H1 (cell line): ENCODE data around the gene NRAS. TPM values are rescaled to one million over a fixed set of nuclear protein-coding genes. Genes with fewer than 3 reads are reported as not detected.

Source experiments
- CTCF ChIA-PET: fragments of 300-600 bp; sonication (Branson Sonifier 250); formaldehyde crosslinking; loops from one replicate; lab custom pipeline; 2021; ENCODE audit not compliant: partially characterized antibody; lab: Charles Lee
- POLR2A ChIA-PET: fragments of 300-600 bp; sonication (Branson Sonifier 250); formaldehyde crosslinking; loops from one replicate; lab custom pipeline; 2021; ENCODE audit warnings: inconsistent platforms; ENCODE audit not compliant: partially characterized antibody; lab: Charles Lee
- DNase-seq, 2 experiments: peaks; one replicate each; pipeline versions ENCODE4 v3.0.0 to v3.0.0-alpha.2; 2010 to 2022; ENCODE audit warnings: low spot score in 2 of 2, low read depth in 1 of 2, mixed read lengths in 1 of 2
- FAIRE-seq: peaks from 2 replicates; lab custom pipeline; 2011; peaks lifted over from hg19 to GRCh38; lab: Jason Lieb, UNC
- H2AFZ ChIP-seq: 2 replicates; pipeline ENCODE4 v1.8.1; 2012; ENCODE audit warnings: low read length, inconsistent platforms
- H2AK5ac ChIP-seq: 2 replicates; pipeline ENCODE4 v1.6.1; 2013; ENCODE audit warnings: low read depth, low read length
- H2BK120ac ChIP-seq: replicated peaks from 2 replicates; pipeline ENCODE3; 2013; ENCODE audit warnings: low read depth, low read length, inconsistent platforms
- H2BK12ac ChIP-seq: 2 replicates; pipeline ENCODE4 v1.6.1; 2013; ENCODE audit warnings: low read depth, low read length
- H2BK15ac ChIP-seq: 2 replicates; pipeline ENCODE4 v1.6.1; 2013; ENCODE audit warnings: low read length
- H2BK20ac ChIP-seq: 2 replicates; pipeline ENCODE4 v1.6.1; 2013; ENCODE audit warnings: low read length
- H2BK5ac ChIP-seq: 2 replicates; pipeline ENCODE4 v1.6.1; 2013; ENCODE audit warnings: low read depth, low read length
- H3K14ac ChIP-seq: 2 replicates; pipeline ENCODE4 v1.6.1; 2013; ENCODE audit warnings: inconsistent platforms; ENCODE audit not compliant: insufficient read length
- H3K18ac ChIP-seq: 2 replicates; pipeline ENCODE4 v1.6.1; 2013; ENCODE audit warnings: low read length; ENCODE audit errors: extremely low read depth
- H3K23ac ChIP-seq: 2 replicates; pipeline ENCODE4 v1.6.1; 2013; ENCODE audit warnings: inconsistent platforms; ENCODE audit not compliant: insufficient read length
- H3K23me2 ChIP-seq: 2 replicates; pipeline ENCODE4 v1.6.1; 2013; ENCODE audit warnings: low read depth, low read length
- H3K27ac ChIP-seq: 2 replicates; pipeline ENCODE4 v1.6.1; 2011; ENCODE audit warnings: low read depth, low read length, inconsistent platforms
- H3K27me3 ChIP-seq, 4 experiments: replicated peaks in 1 of 4; 1 replicate in 1 of 4; 2 replicates in 3 of 4; pipeline versions ENCODE4 v1.6.1 to v1.8.1; 2011 to 2013; ENCODE audit warnings: low read length in 3 of 4, mild to moderate bottlenecking in 3 of 4, inconsistent platforms in 2 of 4, mixed read lengths in 2 of 4, moderate library complexity in 1 of 4; ENCODE audit not compliant: control insufficient read depth in 3 of 4, insufficient read depth in 3 of 4; ENCODE audit errors: extremely low read depth in 1 of 4
- H3K36me3 ChIP-seq, 4 experiments: 2 replicates each; pipeline versions ENCODE4 v1.6.1 to v1.8.1; 2011 to 2013; ENCODE audit warnings: mild to moderate bottlenecking in 4 of 4, low read length in 3 of 4, moderate library complexity in 2 of 4, control low read depth in 1 of 4, inconsistent platforms in 1 of 4; ENCODE audit not compliant: insufficient read depth in 4 of 4, control insufficient read depth in 2 of 4
- H3K4ac ChIP-seq: replicated peaks from 2 replicates; pipeline ENCODE3; 2013; ENCODE audit warnings: low read length, low read depth, mixed read lengths, inconsistent platforms; ENCODE audit not compliant: insufficient read length
- H3K4me1 ChIP-seq, 4 experiments: replicated peaks in 1 of 4; 1 replicate in 1 of 4; 2 replicates in 3 of 4; pipeline versions ENCODE4 v1.6.1 to v1.8.1; 2011 to 2013; ENCODE audit warnings: low read length in 3 of 4, inconsistent platforms in 2 of 4, mixed read lengths in 1 of 4; ENCODE audit not compliant: insufficient read depth in 4 of 4, control insufficient read depth in 3 of 4
- H3K4me2 ChIP-seq, 2 experiments: 2 replicates each; pipeline versions ENCODE4 v1.6.1 to v1.8.1; 2011 to 2013; ENCODE audit warnings: low read depth in 2 of 2, low read length in 2 of 2, control low read depth in 1 of 2, inconsistent platforms in 1 of 2, mild to moderate bottlenecking in 1 of 2; ENCODE audit not compliant: insufficient read depth in 1 of 2
- H3K4me3 ChIP-seq, 4 experiments: fragments of 200-600, 300-600 bp in 1 of 4; sonication (generic), shearing (Covaris generic), sonication (Bioruptor Twin) in 1 of 4; 2 replicates each; pipeline versions ENCODE4 v1.5.1 to v1.8.1; 2011 to 2016; ENCODE audit warnings: low read length in 4 of 4, low read depth in 3 of 4, control low read depth in 2 of 4, inconsistent platforms in 2 of 4, mild to moderate bottlenecking in 2 of 4, mixed read lengths in 1 of 4, moderate library complexity in 1 of 4; ENCODE audit not compliant: insufficient read depth in 2 of 4; ENCODE audit errors: extremely low read depth in 1 of 4
- H3K56ac ChIP-seq: replicated peaks from 2 replicates; pipeline ENCODE3; 2013; ENCODE audit warnings: low read depth, mild to moderate bottlenecking, mixed read lengths, low read length, inconsistent platforms; ENCODE audit not compliant: insufficient read length
- H3K79me1 ChIP-seq: 2 replicates; pipeline ENCODE4 v1.6.1; 2013; ENCODE audit warnings: low read depth, low read length, control low read depth
- H3K79me2 ChIP-seq, 2 experiments: 2 replicates each; pipeline versions ENCODE4 v1.6.1 to v1.8.1; 2012 to 2013; ENCODE audit warnings: low read length in 2 of 2, mild to moderate bottlenecking in 2 of 2, inconsistent platforms in 1 of 2; ENCODE audit not compliant: insufficient read depth in 2 of 2, control insufficient read depth in 1 of 2
- H3K9ac ChIP-seq, 4 experiments: replicated peaks in 1 of 4; 1 replicate in 1 of 4; 2 replicates in 3 of 4; pipeline versions ENCODE4 v1.6.1 to v1.8.1; 2011 to 2013; ENCODE audit warnings: low read depth in 3 of 4, low read length in 3 of 4, control low read depth in 2 of 4, mild to moderate bottlenecking in 2 of 4, moderate library complexity in 2 of 4, inconsistent platforms in 1 of 4; ENCODE audit errors: extremely low read depth in 1 of 4
- H3K9me3 ChIP-seq, 2 experiments: 2 replicates each; pipeline versions ENCODE4 v1.6.1 to v1.8.1; 2012 to 2013; ENCODE audit warnings: mild to moderate bottlenecking in 2 of 2, moderate library complexity in 2 of 2, control low read depth in 1 of 2, inconsistent platforms in 1 of 2, low read depth in 1 of 2, low read length in 1 of 2, mixed read lengths in 1 of 2; ENCODE audit not compliant: insufficient read depth in 2 of 2
- H4K20me1 ChIP-seq, 2 experiments: replicated peaks in 1 of 2; 2 replicates each; pipeline versions ENCODE3 to v1.8.1; 2011 to 2013; ENCODE audit warnings: inconsistent platforms in 2 of 2, low read length in 2 of 2, mild to moderate bottlenecking in 1 of 2; ENCODE audit not compliant: insufficient read depth in 2 of 2, control insufficient read depth in 1 of 2
- H4K5ac ChIP-seq: 2 replicates; pipeline ENCODE4 v1.6.1; 2013; ENCODE audit warnings: low read length, low read depth, mixed read lengths, inconsistent platforms; ENCODE audit not compliant: insufficient read length
- H4K8ac ChIP-seq: 2 replicates; pipeline ENCODE4 v1.8.0; 2013; ENCODE audit warnings: mild to moderate bottlenecking, moderate library complexity, low read length, inconsistent platforms; ENCODE audit not compliant: insufficient read depth; ENCODE audit errors: extremely low read depth
- H4K91ac ChIP-seq: replicated peaks from 2 replicates; pipeline ENCODE3; 2013; ENCODE audit warnings: low read length, mixed read lengths, inconsistent platforms; ENCODE audit not compliant: insufficient read length
- CHD1 ChIP-seq: IDR thresholded peaks from 2 replicates; pipeline ENCODE4 v1.6.1; 2012; ENCODE audit warnings: low read depth, low read length, improper control_type of control experiment
- CTCF ChIP-seq, 3 experiments: IDR thresholded peaks; 1 replicate in 2 of 3; 2 replicates in 1 of 3; pipeline versions ENCODE4 v1.5.1 to v1.6.1; 2011; ENCODE audit warnings: low read length in 3 of 3, mild to moderate bottlenecking in 3 of 3, inconsistent platforms in 2 of 3, low read depth in 1 of 3, moderate library complexity in 1 of 3; ENCODE audit not compliant: insufficient read depth in 1 of 3; ENCODE audit errors: control extremely low read depth in 1 of 3
- HDAC6 ChIP-seq: IDR thresholded peaks from one replicate; pipeline ENCODE4 v1.7.1; 2012; ENCODE audit warnings: low read depth, mild to moderate bottlenecking, inconsistent platforms, low read length, moderate library complexity
- JUN ChIP-seq: IDR thresholded peaks from 2 replicates; pipeline ENCODE4 v1.6.1; 2011; ENCODE audit warnings: low read depth, mild to moderate bottlenecking, improper control_type of control experiment, low read length
- KDM4A ChIP-seq: IDR thresholded peaks from one replicate; pipeline ENCODE4 v1.7.1; 2012; ENCODE audit warnings: low read depth, mild to moderate bottlenecking, moderate library complexity, low read length, inconsistent platforms; ENCODE audit not compliant: severe bottlenecking
- POLR2A ChIP-seq, 2 experiments: IDR thresholded peaks; 1 replicate in 1 of 2; 2 replicates in 1 of 2; pipeline ENCODE4 v1.6.1; 2011; ENCODE audit warnings: low read depth in 2 of 2, low read length in 2 of 2, mild to moderate bottlenecking in 2 of 2; ENCODE audit errors: control extremely low read depth in 1 of 2
- SRF ChIP-seq: IDR thresholded peaks from 2 replicates; pipeline ENCODE4 v1.6.1; 2011; ENCODE audit warnings: mild to moderate bottlenecking, low read depth, low read length, moderate library complexity
- TAF1 ChIP-seq: IDR thresholded peaks from 2 replicates; pipeline ENCODE4 v1.6.1; 2011; ENCODE audit warnings: mild to moderate bottlenecking, low read depth, low read length
- TCF12 ChIP-seq: IDR thresholded peaks from 2 replicates; pipeline ENCODE4 v1.6.1; 2011; ENCODE audit warnings: low read depth, mild to moderate bottlenecking, low read length
- USF2 ChIP-seq: IDR thresholded peaks from 2 replicates; pipeline ENCODE4 v1.6.1; 2011; ENCODE audit warnings: low read length, improper control_type of control experiment
- YY1 ChIP-seq: IDR thresholded peaks from 2 replicates; pipeline ENCODE4 v1.6.1; 2011; ENCODE audit warnings: low read depth, mild to moderate bottlenecking, low read length
- WGBS, 2 experiments: shearing (Covaris generic) in 1 of 2; methylation state at CpG; one replicate each; pipeline versions ENCODE4 v1.1.6 to v1.1.7; 2013 to 2015; ENCODE audit warnings: low lambda C conversion rate in 2 of 2, mixed read lengths in 2 of 2, inconsistent platforms in 1 of 2, low coverage in 1 of 2, missing lambda C conversion rate in 1 of 2; ENCODE audit not compliant: insufficient replicate concordance in 2 of 2, insufficient coverage in 1 of 2, insufficient read length in 1 of 2; ENCODE audit errors: extremely low coverage in 1 of 2, missing lambda C conversion rate in 1 of 2; 5-methylcytosine and 5-hydroxymethylcytosine counted together
- polyA plus RNA-seq, 7 experiments: library from polyadenylated mRNA; depleted of rRNA in 3 of 7; stranded (reverse) in 5 of 7; unstranded in 2 of 7; fragments of >200 nt in 5 of 7; fragments of 200-250 nt in 2 of 7; gene quantifications; 1 replicate in 5 of 7; 2 replicates in 1 of 7; 4 replicates in 1 of 7; pipeline versions ENCODE4 v1.2.1 to v1.2.3, GENCODE V29; 2011 to 2013; ENCODE audit warnings: missing spikeins in 2 of 7, mixed read lengths in 2 of 7
- total RNA-seq: library from RNA; stranded (reverse); fragmentation: NEBNext Ultra II Directional; extraction: Animal tissue kit (Norgen Biotek cat#: 25700); gene quantifications from 2 replicates; pipeline ENCODE4 v1.2.1, GENCODE V29; 2021

NRAS gene
- total and polyA plus RNA-seq, 2 of the 8 experiments (the other 6 are each of a cell fraction or from before 2014, with no cell fraction given) = 24.5 to 65.1 TPM

- Histone ChIP-seq H3K14ac (no peak overlapping the region), H2BK120ac (no peak overlapping the region), H3K36me3 (peaks cover 38 to 95% (median 81%) of the 10 kb centered on the region in 4 experiments), H2AFZ (no peak overlapping the region), H3K27ac (no peak overlapping the region), H3K23ac (no peak overlapping the region), H3K9ac (no peak overlapping the region), H4K8ac (no peak overlapping the region), H4K91ac (no peak overlapping the region), H3K18ac (no peak overlapping the region), H4K5ac (no peak overlapping the region), H2BK15ac (no peak overlapping the region), H3K79me1 (no peaks in the 10 kb centered on the region), H2BK20ac (no peak overlapping the region), H3K79me2 (peaks cover 0 to 21% of the 10 kb centered on the region in 2 experiments; a peak in 1 of 4 replicates), H2BK5ac (no peak overlapping the region), H3K27me3 (no peaks in the 10 kb centered on the region), H3K4ac (no peak overlapping the region), H3K9me3 (no peaks in the 10 kb centered on the region), H3K4me3 (no peak overlapping the region), H3K4me2 (no peak overlapping the region), H3K23me2 (no peaks in the 10 kb centered on the region), H3K56ac (no peak overlapping the region), H4K20me1 (peaks cover 0 to 3% of the 10 kb centered on the region in 2 experiments), H2BK12ac (no peak overlapping the region), H2AK5ac (no peak overlapping the region), H3K4me1 (no peaks in the 10 kb centered on the region)
- 92% methylated on average over 2 of the region's 2 CpGs; no CpG with 5 or more reads in 1 of the 2 experiments for WGBS, 2 experiments
- no peak for DNase-seq
- POLR2A ChIA-PET = interaction anchor here (0.7 to 2.6 kb wide), 6 partner anchors 9 to 116 kb away, joined by 3 to 11 read pairs (median 4); partner anchors contain the start of gene NRAS
- no peak for FAIRE-seq
- CTCF ChIA-PET = interaction anchor here (0.7 to 0.9 kb wide), 5 partner anchors 8 to 389 kb away, joined by 3 read pairs; no protein-coding TSS in a partner anchor
- TF ChIP-seq SRF = no peak
- TF ChIP-seq USF2 = no peak
- no peak for TF ChIP-seq JUN
- no peak for TF ChIP-seq TAF1
- no peak for TF ChIP-seq POLR2A (IDR thresholded peaks at IDR 0.05; ENCODE audit: control extremely low read depth in 1 of 2, low read depth in 2 of 2, low read length in 2 of 2)
- TF ChIP-seq TCF12 = no peak
- no peak for TF ChIP-seq CTCF (IDR thresholded peaks at IDR 0.05; ENCODE audit: control extremely low read depth in 1 of 3, insufficient read depth in 1 of 3, low read depth in 1 of 3, low read length in 3 of 3)
- no peak for TF ChIP-seq CHD1
- no peak for TF ChIP-seq HDAC6
- no peak for TF ChIP-seq KDM4A
- TF ChIP-seq YY1 = no peak
Measured at GRCh38 chr1:114728553-114728952, 12.0 kb upstream of the NRAS start.
